HG03108 (cell line): ENCODE measurements around the gene TAPT1.
"Not testable (repeated sequence)": the region's sequence is repeated elsewhere in the genome, so short reads cannot be mapped to it uniquely, and the experiment has no call there.

Source experiments
- ATAC-seq: cut with Tn5 transposase; IDR thresholded peaks from one replicate; pipeline ENCODE4 v1.9.1; 2021; ENCODE audit warnings: moderate library complexity; ENCODE audit not compliant: unreplicated experiment

Gene TAPT1

DNA sequence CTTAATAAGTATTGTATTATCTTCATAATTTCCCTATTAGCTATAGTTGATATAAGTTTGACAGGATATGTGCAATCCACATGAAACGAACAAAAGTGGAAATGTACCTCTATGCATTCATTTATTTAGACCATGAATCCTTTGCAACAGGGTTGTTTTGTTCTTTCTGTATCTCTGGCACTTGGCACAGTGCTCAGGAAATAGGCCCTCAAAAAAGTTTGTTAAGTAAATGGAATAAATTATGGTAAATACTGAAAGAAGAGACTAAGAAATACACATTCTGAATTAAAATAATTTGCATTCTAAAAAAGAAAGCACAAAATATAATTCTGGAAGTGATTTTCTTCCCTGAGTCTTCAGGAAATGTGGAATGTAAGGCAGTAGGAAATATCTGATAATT is 39.3 kb downstream of the TAPT1 start:
- ATAC-seq, result no peak

DNA sequence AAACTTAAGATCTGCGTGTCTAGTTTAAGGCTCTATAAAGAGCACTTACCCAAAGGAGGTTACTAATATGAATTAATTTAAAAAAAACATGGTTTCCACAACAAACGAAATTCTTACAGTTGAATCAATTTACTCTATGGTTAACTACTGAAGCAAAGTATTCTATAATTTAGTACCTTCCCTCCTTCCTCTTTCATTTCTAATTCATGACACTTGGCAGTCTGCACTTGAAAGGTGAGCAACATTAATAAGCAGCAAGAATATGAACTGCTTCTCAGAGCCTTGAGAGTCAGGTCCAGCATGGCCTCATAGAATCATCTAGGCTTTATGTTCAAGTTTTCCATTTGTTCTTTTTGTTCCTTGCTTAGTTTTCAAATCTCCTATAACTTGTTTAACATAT is 42.7 kb downstream of the TAPT1 start:
- ATAC-seq, result no peak

DNA sequence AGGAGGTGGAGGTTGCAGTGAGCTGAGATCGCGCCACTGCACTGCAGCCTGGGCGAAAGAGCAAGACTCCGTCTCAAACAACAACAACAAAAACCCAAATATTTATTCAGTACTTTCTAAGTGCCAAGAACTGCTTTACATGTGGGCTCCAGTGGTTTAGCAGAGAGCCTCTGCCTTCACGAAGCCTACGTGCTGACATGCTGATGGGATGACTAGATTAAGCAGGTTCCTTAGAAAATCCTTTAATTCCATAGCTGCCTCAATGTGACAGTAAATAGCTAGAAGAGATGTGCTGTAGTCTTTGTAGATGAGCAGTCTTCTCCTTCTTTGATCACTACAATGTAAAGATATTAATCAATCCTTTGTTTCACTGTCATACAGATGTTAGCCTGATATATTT is 49.6 kb downstream of the TAPT1 start:
- ATAC-seq, result no peak

GRCh38 chr4:16171831-16172230 is 54.4 kb downstream of the TAPT1 start:
- ATAC-seq, result no peak

DNA sequence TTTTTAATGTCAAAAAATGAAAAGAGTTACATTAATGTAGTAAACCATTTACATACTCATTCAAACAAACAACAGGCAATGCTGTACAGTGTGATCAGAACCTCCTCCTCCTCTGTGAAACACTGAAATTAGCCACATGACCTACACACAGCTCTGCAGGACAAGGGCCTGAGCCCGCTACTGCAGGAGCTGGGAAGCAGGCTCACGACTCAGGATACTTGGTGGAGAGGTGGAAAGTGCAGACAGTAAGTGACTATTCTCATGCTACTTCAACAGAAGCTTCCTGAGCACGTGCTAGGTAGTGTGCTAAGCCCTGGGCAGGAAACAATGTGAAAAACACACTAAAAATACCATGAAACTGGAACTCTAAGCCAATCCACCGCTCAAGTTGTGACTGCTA is 56.8 kb downstream of the TAPT1 start:
- ATAC-seq, result no peak

DNA sequence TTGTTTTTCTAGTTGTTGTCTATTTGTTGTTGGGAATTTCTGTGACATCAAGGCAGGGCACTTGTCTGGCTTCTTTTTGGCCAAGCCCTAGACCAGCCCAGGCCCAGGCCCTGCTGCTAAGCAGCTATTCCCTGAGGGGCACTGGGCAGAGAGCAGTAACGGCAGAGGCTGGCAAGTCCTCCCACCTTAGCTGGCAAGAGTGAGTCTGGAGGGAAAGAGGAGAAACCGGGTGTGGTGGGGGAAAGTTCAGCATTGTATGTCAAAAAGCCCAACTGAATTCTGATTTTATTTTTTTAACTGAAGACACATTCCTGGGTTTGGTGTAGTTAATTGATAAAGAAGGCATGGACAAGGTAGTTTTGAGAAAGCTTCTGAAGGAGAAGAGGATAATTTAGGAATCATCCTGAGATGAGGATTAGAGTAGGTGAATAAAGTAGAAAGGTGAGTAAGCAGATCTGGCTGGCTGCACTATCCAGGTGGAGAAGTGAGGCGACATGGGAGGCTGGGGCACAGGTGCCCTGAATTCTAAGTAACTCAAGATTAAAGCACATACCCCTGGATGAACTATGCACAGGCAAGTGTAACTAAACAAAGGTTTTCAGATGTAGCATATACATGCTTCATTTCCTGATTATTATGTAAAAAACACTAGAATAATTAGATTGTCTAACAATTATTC is 57.4 kb downstream of the TAPT1 start:
- no peak for ATAC-seq

- ATAC-seq, result no peak
Measured at GRCh38 chr4:16168144-16168543, 58.1 kb downstream of the TAPT1 start.

DNA sequence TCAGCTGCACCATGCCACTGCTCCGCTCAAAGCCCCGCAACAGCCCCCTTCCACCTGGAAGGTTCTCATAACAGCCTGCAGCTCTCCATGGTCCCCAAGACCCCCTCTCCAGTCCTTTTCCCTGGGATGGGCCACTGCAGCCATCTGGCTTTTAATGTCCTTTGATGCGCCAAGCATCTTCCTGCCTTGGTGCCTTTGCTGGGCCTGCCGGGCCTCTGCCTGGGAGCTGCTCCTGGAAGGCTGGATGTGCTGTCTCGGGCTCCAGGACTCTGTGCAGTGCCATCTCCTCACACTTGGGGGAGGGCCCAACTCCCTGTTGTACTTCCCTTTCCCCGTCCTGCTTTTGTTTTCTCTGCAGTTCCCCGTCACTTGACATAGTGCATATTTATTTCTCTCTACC is 60.3 kb downstream of the TAPT1 start:
- no peak for ATAC-seq

- ATAC-seq, result no peak
Measured at GRCh38 chr4:16162891-16163290, 63.4 kb downstream of the TAPT1 start.

GRCh38 chr4:16161851-16162408 is 64.3 kb downstream of the TAPT1 start:
- no peak for ATAC-seq

DNA sequence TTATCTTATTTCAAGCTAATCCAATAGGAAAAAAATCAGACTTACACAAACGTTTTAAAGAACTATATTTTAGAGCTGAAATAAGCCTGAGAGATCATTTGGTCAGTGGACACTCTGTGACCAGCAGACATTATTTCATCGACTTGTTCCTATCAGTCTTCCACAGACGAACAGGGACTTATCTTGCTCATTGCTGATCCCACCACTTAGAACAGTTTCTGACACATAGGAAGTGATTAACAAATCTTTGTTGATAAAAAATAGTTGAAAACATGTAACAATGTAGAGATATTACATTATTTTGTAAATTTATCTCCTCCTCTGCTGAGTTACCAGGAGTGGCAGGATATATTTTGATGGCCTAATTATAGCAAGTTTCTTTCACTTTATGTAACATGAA is 65.8 kb downstream of the TAPT1 start:
- ATAC-seq, result no peak

- ATAC-seq, result no peak
Measured at GRCh38 chr4:16159286-16159685, 67.0 kb downstream of the TAPT1 start.

DNA sequence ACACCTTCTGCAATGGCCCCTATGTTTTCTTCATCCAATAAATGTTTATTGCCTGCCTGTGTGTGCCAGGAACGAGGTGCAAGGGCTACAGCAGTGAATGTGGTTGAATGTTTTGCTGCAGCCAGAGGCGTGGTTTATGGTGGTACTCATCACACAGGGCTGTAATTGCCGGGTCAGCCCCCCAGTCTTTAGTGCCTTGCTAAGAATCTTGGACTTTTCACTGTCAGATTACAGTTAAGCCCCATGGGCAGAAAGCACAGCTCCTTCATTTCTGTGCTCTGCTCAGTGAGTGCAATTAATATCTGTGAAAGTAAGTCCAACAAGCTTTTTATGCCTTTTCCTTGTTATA is 67.8 kb downstream of the TAPT1 start:
- no peak for ATAC-seq

DNA sequence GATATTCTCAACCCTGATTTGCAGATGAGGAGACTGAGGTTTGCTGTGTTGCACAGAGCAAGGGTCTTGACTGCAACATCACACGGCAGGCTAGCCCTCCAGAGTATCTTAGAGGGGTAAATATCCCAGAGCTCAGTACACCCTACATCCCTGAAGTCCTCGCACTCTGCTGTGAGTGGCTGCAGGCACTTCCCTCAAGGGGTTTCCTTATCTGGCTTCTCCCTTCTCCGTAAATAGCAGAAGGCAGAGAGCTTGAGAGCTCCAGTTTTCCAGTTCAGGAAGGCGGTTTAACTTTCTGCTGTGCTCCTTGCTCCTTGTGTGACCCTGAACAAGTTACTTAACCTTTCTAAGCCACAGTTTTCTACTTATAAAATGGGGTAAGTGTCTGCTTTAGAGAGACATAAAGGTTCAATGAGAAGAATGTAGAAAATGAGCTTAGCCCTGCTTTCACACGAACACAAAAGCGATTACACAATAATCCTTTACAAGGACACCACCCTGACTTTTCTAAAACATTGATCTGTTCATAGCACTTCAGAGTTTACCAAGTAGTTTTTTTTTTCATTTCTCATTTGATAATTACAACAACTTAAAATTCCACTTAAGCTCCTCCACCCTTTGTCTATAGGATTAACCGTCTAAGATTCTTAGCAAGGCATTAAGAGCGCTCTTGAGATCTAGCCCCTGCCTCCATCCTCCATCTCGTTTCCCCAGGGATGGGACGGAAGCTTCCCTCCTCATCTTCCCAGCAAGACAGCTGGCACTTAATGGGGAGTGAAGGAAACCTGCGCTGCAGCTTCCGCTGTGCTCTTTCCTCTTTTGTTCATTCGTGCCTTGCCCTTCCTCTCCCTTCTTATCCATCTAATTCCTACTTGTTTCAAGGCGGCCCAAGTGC is 68.4 kb downstream of the TAPT1 start:
- no peak for ATAC-seq

DNA sequence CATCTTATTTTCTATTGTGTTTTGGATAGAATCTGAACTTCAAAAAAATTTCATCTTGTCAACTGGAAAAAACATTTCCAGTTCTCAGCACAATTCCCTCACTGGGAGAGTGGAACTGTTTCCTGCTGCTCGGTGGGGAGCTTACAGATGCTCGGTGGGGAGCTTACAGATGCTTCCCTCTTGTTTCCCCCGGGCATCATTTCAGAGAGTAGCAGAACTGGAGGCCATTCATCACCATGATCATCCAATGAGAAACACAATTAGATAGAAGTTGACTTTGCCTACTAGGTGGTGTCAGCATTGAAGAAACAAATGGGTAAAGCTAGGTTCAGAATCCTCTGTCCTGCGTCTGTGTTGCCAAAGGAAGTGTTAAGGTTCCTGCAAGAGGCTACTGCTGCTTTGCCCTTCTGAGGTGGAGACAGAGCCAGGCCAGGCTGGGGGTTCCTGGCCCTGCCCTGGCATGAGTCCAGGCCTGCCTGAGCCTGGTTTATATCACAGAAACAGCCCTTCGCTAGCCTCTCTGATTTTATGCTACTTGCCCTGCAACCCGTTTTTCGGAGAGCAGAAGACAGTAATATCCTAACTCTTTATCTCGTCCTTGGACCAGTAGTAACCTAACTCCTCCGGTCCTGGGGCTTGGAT is 70.6 kb downstream of the TAPT1 start:
- no peak for ATAC-seq

DNA sequence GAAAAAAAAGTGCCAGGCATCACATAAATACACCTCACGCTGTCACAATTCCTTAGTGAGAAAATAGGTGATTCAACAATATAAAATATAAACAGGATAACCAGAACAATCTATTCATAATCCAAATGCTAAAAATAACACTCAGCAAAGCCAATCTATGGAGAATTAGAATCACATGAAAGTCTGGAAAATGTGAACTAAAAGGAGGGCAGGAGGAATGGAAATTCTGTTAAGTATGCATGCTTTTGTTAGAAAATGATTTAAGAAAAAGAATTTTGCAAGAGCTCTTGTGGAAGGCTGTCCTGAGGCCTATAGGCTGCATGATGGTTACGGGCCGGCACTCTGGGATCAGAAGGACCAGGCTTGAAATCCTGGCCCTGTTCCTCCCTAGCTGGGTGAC is 71.8 kb downstream of the TAPT1 start:
- ATAC-seq, result no peak

GRCh38 chr4:16150716-16151115 is 75.6 kb downstream of the TAPT1 start:
- ATAC-seq, result no peak

DNA sequence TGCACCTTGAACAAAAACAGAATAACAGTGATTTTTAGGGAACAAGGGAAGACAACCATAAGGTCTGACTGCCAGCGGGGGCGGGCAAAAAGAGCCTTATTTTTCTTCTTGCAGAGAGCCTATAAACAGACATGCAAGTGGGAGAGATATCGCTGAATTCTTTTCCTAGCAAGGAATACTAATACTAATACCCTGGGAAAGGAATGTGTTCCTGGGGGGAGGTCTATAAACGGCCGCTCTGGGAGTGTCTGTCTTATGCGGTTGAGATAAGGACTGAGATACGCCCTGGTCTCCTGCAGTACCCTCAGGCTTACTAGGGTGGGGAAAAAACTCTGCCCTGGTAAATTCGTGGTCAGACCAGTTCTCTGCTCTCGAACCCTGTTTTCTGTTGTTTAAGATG is 81.4 kb downstream of the TAPT1 start:
- ATAC-seq, result not testable (repeated sequence)

DNA sequence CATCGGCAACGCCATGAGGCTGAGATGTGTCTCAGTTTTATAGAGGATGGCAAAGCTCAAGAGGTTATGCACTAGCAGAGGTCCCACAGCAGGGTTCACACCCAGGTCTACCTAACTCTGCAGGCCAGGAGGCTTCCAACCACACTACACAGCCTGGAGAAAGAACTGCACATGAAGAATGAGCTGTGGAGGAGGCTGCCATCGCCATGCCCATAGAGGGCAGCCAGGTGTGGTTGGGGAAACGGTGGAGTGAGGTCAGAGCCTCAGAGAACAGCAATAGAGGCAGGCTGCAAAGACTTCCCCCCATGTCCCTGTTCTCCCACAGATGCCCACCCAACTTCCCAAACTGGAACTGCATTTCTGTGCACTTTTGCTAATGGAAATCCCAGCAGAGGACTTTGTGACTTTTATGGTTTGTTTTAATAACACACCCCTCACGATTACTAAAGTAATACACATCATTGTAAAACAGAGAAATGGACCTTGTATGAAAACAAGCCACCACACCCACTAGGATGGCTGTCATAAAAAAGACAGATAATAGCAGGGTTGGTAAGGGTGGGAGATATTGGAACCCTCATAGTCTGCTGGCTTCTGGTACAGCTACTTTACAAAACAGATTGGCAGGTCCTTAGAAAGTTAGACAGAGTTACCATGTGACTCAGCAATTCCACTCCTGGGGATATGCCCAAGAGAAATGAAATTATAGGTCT is 83.5 kb downstream of the TAPT1 start:
- no peak for ATAC-seq

- ATAC-seq, result no peak
Measured at GRCh38 chr4:16140879-16141249, 85.4 kb downstream of the TAPT1 start.

- ATAC-seq, result no peak
Measured at GRCh38 chr4:16140231-16140878, 85.9 kb downstream of the TAPT1 start.
